ENCODE data around the gene COX6B2.

Gene COX6B2

GRCh38 chr19:55383279-55384130 lies 29.0 kb upstream of the COX6B2 start:
- DNase-seq = peak; percentile 19 to 25

GRCh38 chr19:55382522-55383054 lies 28.1 kb upstream of the COX6B2 start:
- DNase-seq = no peak

DNA sequence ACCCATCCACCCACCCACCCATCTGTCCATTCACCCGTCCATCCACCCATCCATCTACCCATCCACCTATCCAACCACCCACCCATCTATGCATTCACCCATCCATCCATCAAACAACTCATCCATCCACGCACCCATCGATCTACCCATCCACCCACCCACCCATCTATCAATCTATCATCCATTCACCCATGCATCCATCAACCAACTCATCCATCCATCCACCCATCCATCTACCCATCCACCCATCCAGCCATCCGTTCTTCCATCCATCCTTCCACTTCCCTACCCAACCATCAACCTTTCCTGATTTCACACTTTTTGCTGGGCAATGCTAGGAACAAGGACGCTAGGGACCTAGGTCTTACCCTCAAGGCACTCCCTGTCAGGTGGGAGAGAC lies 27.5 kb upstream of the COX6B2 start:
- no peak for DNase-seq

DNA sequence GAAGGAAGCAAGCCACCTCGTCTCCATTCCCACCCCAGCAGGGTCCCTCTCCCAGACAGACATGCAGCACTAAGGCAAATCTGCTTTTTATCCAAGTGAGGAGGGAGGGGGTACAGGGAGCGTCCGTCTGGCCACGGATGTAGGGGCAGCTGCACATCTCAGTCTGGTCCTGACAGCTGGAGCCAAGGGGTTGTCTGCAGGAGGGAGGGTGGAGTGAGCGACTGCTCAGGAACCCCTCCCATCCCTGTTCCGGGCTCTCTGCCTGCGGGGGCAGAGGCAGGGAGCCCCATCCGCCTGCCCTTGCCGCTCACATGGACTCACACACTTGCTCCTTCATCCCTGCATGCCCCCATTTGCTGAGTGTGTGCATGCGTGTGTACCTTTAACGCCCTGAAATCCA lies 24.7 kb upstream of the COX6B2 start:
- DNase-seq = no peak

DNA sequence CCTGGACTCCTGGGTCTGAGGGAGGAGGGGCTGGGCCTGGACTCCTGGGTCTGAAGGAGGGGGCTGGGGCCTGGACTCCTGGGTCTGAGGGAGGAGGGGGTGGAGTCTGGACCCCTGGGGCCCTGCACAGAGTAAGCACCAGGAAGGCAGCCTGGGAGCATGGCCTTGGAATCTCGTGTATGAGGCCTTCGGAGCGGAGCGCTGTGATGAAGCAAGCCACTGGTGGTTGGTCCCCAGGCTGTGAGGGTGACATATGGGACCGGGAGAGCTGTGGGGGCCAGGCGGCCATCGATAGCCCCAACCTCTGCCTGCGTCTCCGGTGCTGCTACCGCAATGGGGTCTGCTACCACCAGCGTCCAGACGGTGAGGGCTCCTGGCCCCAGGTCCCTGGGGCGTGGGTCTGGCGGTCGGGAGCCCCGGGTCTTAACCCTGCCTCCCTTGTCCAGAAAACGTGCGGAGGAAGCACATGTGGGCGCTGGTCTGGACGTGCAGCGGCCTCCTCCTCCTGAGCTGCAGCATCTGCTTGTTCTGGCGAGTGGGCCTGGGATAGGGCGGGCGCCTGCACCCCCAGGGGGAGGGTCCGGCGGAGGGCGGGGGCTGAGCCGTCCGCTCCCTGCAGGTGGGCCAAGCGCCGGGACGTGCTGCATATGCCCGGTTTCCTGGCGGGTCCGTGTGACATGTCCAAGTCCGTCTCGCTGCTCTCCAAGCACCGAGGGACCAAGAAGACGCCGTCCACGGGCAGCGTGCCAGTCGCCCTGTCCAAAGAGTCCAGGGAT lies 23.0 kb upstream of the COX6B2 start:
- no peak for DNase-seq

DNA sequence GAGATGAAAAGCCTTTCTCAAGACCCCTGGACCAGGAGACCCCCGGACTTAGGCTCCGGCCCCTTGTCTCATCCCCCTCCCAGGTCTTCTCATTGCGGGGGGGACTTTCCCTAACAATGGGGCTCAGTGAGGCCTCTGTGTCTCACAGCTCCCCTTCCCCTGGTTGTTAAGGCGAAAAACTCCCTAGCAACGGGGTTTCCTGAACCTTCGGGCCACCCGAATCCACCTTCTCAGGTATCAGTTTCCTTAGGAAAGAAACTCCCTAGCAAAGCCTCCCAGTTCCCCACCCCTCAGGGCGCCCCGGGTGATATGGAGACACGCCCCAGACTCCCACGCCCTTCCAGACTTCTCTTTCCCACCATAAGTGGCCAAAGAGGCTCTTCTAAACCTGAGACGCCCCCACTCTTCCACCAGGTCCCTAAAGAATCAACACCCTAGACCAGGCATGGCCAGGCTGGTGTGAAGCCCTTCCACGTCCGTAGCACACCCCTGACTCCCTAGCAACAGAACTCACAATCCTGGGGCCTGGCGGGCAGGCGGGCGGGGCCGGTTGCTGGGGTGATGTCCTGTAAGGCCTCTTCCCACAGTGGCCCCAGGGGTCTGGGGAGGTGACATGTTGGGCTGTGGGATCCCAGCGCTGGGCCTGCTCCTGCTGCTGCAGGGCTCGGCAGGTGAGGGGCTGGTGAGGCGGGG lies 21.9 kb upstream of the COX6B2 start, which contains the start of gene TMEM190:
TMEM190 (plus strand) TSS at position 586 of the 693 bp plus-strand sequence; CDS start at position 614, 28 bp downstream.
- no peak for DNase-seq

DNA sequence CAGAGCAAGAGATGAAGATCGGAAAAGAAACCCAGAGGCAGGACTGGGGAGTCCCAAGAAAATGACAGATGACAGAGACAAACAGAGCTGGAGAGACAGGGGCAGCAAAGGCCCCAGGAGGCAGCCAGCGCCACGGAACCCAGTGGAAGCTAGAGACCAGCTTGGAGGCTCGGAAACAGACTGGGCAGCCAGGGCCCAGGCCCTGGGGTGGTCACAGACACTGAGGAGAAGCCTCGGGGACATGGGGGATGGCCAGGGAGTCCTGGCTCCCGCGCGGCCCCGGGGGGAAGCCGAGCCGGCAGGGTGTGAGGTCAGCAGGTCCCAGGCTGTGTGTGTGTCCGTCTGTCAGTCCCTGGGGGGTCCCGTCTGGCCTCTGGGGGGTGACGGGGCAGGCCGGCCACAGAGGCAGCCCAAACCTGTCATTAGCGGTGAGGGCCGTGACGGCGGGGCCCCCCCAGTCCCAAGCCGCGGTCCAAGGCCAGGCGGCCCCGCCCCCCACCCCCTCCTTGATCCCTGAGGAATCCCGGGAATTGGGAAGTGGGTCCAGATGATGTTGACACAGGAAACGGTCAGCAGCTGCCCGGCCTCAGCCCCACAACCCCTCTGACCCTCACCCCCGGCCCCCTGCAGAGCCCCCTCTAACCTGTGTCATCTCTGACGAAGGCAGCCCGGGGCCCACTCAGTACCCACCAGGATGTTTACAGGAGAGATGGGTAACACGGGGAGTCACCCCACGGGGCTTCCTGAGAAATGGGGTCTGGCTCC lies 19.7 kb upstream of the COX6B2 start:
- DNase-seq = no peak

GRCh38 chr19:55373306-55373992 lies 18.9 kb upstream of the COX6B2 start:
- DNase-seq = no peak

DNA sequence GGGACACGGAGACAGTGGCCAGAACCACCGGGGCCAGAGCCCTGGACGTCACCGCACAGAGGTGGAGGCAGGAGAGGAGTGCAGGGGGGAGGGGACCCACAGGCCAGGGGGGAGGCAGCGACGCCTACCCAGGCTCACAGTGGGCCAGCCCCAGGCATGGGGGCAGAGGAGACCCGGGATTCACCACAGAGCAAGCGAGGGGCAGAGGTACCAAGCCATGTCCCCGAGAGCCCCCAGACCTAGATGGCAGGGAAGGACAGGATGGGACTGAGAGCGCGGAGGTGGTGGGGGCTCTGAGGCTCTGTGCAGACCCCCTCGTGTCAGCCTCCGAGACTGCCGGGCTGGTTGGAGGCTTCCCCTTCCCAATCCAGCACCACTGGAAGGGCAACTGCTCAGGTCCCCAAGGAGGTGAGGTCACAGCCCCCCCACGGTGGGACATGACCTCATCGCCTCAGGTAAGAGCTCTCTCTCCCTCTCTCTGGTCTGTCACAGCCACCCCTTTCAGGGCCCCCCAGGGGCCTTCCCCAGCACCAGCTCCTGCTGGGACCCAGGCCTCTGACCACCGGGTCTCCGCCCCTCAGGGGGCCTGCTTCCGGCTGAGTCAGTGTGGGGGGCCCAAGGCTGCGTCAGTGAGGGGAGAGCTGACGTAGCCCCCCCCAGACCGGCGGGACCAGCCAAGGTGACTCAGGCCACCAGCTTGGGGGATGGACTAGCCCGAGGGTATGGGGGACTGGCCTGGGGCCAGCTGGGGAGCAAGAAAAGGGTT lies 18.0 kb upstream of the COX6B2 start:
- no peak for DNase-seq

- DNase-seq = no peak
Measured at GRCh38 chr19:55370305-55370988, 15.9 kb upstream of the COX6B2 start, which contains the start of gene IL11. IL11 (minus strand) TSS chr19:55370463; CDS start chr19:55370310, 153 bp downstream.

- no peak for DNase-seq
Measured at GRCh38 chr19:55369653-55370304, 15.3 kb upstream of the COX6B2 start.

DNA sequence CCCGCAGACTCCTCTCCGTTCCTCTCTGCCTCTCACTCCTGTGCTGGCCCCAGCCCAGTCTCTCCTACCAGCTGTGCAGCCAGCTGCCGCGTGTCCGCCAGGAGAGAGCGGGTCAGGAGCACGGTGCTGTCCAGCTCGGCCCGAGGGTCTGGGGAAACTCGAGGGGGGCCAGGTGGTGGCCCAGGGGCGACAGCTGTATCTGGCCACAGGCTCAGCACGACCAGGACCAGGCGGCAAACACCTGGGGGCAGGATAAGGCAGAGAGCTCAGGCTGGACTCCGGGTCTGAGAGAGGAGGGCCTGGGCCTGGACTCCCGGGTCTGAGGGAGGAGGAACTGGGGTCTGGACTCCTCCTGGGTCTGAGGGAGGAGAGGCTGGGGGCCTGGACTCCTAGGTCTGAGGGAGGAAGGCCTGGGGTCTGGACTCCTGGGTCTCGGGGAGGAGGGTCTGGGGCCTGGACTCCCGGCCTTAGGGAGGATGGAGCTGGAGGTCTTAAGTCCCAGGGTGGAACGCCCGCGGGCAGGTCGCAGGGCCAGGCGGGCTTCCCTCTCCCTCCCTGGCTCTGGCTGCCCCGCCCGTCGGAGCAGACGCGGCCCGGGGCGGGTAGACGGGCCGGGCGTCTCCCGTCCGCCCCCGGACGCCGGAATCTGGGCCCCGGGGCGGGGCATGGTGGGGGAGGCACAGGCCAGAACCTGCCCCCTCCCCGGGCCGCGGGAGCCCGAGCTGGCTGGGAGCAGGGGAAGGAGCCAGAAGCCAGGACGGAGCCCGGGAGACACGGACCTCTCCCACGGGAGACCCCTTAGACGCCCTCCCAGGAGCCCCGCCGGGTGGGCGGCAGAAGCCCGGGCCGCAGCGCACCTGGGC lies 14.4 kb upstream of the COX6B2 start:
- no peak for DNase-seq

- no peak for DNase-seq
Measured at GRCh38 chr19:55368106-55368505, 13.6 kb upstream of the COX6B2 start.

- DNase-seq = no peak
Measured at GRCh38 chr19:55366790-55367189, 12.3 kb upstream of the COX6B2 start.

GRCh38 chr19:55365964-55366363 lies 11.4 kb upstream of the COX6B2 start:
- DNase-seq = no peak

- DNase-seq = no peak
Measured at GRCh38 chr19:55365245-55365644, 10.7 kb upstream of the COX6B2 start.

- DNase-seq = no peak
Measured at GRCh38 chr19:55362990-55363716, 8.6 kb upstream of the COX6B2 start, which contains the start of gene GARIN5B. GARIN5B (minus strand) TSS chr19:55363260; CDS start chr19:55363066, 194 bp downstream.

Data from Kasumi-1 (cell line).